ENCODE results near the gene ZSCAN18.

DNA sequence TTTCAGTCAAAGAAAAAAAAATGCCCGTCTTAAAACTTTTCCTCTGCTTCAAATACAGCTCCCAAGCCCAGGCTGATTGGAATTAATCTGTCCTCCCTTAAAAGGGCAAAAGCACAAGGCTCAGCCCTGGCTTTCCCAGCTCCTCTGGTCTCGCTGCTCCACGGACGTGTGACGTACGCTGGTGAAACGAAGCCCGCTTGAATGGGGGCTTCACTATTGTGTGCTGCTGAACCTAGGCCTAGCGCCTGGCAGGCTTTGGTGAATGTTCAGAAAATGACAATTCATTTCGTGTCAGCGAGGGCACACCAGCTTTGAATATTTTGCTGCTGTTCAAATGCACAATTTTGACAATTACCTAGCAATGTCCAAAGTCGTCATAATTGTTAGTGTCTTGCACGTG is 39.6 kb downstream of the ZSCAN18 start:
- TF ChIP-seq MXI1 (conservative IDR thresholded peaks at IDR 0.05; ENCODE audit: poor library complexity, severe bottlenecking) (no peak), EZH2 (IDR thresholded peaks at IDR 0.05; ENCODE audit: borderline replicate concordance, insufficient read depth, low read length, poor library complexity, severe bottlenecking) (no peak)
- TF ChIP-seq, protein P1, sequence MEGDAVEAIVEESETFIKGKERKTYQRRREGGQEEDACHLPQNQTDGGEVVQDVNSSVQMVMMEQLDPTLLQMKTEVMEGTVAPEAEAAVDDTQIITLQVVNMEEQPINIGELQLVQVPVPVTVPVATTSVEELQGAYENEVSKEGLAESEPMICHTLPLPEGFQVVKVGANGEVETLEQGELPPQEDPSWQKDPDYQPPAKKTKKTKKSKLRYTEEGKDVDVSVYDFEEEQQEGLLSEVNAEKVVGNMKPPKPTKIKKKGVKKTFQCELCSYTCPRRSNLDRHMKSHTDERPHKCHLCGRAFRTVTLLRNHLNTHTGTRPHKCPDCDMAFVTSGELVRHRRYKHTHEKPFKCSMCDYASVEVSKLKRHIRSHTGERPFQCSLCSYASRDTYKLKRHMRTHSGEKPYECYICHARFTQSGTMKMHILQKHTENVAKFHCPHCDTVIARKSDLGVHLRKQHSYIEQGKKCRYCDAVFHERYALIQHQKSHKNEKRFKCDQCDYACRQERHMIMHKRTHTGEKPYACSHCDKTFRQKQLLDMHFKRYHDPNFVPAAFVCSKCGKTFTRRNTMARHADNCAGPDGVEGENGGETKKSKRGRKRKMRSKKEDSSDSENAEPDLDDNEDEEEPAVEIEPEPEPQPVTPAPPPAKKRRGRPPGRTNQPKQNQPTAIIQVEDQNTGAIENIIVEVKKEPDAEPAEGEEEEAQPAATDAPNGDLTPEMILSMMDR (IDR thresholded peaks at IDR 0.05; ENCODE audit: poor library complexity, severe bottlenecking): no peak

Measured in neural cell (in vitro differentiated cells).